K562 (cell line): ENCODE measurements around the gene POTEI.
"Not testable (repeated sequence)": the region's sequence is repeated elsewhere in the genome, so short reads cannot be mapped to it uniquely, and the experiment has no call there.

Experiments
- POLR3G ChIP-seq: IDR thresholded peaks from 2 replicates; pipeline ENCODE4 v1.6.1; 2011; ENCODE audit not compliant: insufficient read length, insufficient replicate concordance; ENCODE audit errors: extremely low read depth
- TF ChIP-seq, protein P1 (sequence below): sonication (generic); formaldehyde crosslinking; IDR thresholded peaks from 2 replicates; pipeline ENCODE4 v1.9.0; 2022; ENCODE audit warnings: mild to moderate bottlenecking, missing genetic modification reagents
- TF ChIP-seq, protein P2 (sequence below), 3 experiments: IDR thresholded peaks in 2 of 3; conservative IDR thresholded peaks in 1 of 3; 2 replicates each; pipeline ENCODE4 v1.5.1; 2011 to 2012; ENCODE audit warnings: low read length in 3 of 3, mild to moderate bottlenecking in 3 of 3, control low read depth in 2 of 3, improper control_type of control experiment in 1 of 3, inconsistent platforms in 1 of 3, low read depth in 1 of 3, mixed read lengths in 1 of 3, moderate library complexity in 1 of 3; ENCODE audit not compliant: insufficient read depth in 2 of 3

DNA sequence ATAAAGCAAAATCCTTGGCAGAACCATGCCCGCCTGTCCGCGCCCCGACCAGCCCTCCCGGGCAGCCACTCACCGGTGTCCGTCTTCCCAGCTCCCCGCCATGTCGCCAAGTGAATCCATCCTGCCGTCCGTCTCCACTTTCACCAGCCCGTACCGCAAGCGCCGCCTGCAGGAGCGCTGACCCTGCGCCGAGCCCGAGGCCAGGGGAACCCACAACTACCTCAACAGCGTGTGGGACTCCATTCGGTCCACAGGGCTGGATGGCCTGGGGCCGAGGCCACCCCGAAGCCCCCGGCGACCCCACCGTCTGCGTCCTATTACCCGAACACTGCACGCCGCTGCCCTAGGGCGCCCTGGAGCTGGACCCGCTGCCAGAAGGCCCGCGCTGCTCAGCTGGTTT lies 81.5 kb downstream of the POTEI start:
- TF ChIP-seq, protein P1, sequence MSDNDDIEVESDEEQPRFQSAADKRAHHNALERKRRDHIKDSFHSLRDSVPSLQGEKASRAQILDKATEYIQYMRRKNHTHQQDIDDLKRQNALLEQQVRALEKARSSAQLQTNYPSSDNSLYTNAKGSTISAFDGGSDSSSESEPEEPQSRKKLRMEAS (CRISPR knock-in tag) = not testable (repeated sequence)
- not testable (repeated sequence) for TF ChIP-seq POLR3G
- TF ChIP-seq, protein P2, sequence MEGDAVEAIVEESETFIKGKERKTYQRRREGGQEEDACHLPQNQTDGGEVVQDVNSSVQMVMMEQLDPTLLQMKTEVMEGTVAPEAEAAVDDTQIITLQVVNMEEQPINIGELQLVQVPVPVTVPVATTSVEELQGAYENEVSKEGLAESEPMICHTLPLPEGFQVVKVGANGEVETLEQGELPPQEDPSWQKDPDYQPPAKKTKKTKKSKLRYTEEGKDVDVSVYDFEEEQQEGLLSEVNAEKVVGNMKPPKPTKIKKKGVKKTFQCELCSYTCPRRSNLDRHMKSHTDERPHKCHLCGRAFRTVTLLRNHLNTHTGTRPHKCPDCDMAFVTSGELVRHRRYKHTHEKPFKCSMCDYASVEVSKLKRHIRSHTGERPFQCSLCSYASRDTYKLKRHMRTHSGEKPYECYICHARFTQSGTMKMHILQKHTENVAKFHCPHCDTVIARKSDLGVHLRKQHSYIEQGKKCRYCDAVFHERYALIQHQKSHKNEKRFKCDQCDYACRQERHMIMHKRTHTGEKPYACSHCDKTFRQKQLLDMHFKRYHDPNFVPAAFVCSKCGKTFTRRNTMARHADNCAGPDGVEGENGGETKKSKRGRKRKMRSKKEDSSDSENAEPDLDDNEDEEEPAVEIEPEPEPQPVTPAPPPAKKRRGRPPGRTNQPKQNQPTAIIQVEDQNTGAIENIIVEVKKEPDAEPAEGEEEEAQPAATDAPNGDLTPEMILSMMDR (IDR thresholded peaks at IDR 0.05 in 2 of 3, conservative IDR thresholded peaks at IDR 0.05 in 1 of 3; ENCODE audit: insufficient read depth in 2 of 3, low read depth in 1 of 3, low read length in 3 of 3) = peak in 2 of 3 experiments; percentile 49 to 53; a peak in 4 of 6 replicates
